HCT116 (cell line): Measurements from ENCODE around the gene GSTO2. TPM values are rescaled to one million over a fixed set of nuclear protein-coding genes. Genes with fewer than 3 reads are reported as not detected.
A peak's percentile ranks its signal among the peaks of the same experiment; 100 is the strongest.

Experiments used
- ATAC-seq: fragments of 200-7000 bp; cut with Tn5 transposase; 2 replicates; pipeline ENCODE4 v1.9.1; 2020; ENCODE audit warnings: mild to moderate bottlenecking, moderate library complexity
- BruUV-seq: library from RNA; stranded (reverse); fragments of 400-500 nt; replicated peaks from 2 replicates; lab custom pipeline; 2021; lab: Mats Ljungman, UMichigan
- CTCF ChIA-PET: fragments of 300-600 bp; sonication (Branson Sonifier 250); formaldehyde crosslinking; loops from one replicate; lab custom pipeline; 2021; ENCODE audit warnings: antibody characterized with exemption; lab: Charles Lee
- POLR2A ChIA-PET: fragments of 300-600, 350-600 bp; sonication (Branson Sonifier 250); formaldehyde crosslinking; loops from one replicate; lab custom pipeline; 2021; ENCODE audit warnings: antibody characterized with exemption; lab: Charles Lee
- RAD21 ChIA-PET, 2 experiments: fragments of 300-600 bp; sonication (Branson Sonifier 250); formaldehyde crosslinking; loops; one replicate each; lab custom pipeline; 2023; ENCODE audit warnings: low total read pairs in 2 of 2; ENCODE audit not compliant: uncharacterized antibody in 2 of 2, unreplicated experiment in 2 of 2, low non-redundant PET in 1 of 2; lab: Charles Lee
- DNase-seq: peaks from one replicate; pipeline ENCODE4 v3.0.0-alpha.2; 2010; ENCODE audit warnings: low read depth, low spot score
- H2AFZ ChIP-seq: fragments of 200-600 bp; shearing (Covaris generic), sonication (generic); 2 replicates; pipeline ENCODE4 v1.6.1; 2017; ENCODE audit warnings: low read depth, mixed run types, mixed read lengths, antibody characterized with exemption, low read length; ENCODE audit not compliant: poor library complexity, severe bottlenecking
- H3K27ac ChIP-seq: 2 replicates; pipeline ENCODE4 v1.5.1; 2012; ENCODE audit warnings: low read depth, low read length
- H3K27me3 ChIP-seq: fragments of 200-600 bp; sonication (generic); 2 replicates; pipeline ENCODE4 v1.6.1; 2016; ENCODE audit warnings: mixed run types, low read length, mixed read lengths; ENCODE audit not compliant: insufficient read depth
- H3K36me3 ChIP-seq, 2 experiments: fragments of 200-500 bp in 1 of 2; fragments of 200-600 bp in 1 of 2; sonication (Bioruptor generic) in 1 of 2; sonication (generic) in 1 of 2; 2 replicates each; pipeline versions ENCODE4 v1.5.1 to v1.6.1; 2014 to 2016; ENCODE audit warnings: low read length in 2 of 2, inconsistent platforms in 1 of 2, mixed read lengths in 1 of 2, mixed run types in 1 of 2; ENCODE audit not compliant: insufficient read depth in 2 of 2, control insufficient read depth in 1 of 2
- H3K4me1 ChIP-seq, 2 experiments: fragments of 200-600 bp in 1 of 2; sonication (generic) in 1 of 2; 2 replicates each; pipeline versions ENCODE4 v1.5.1 to v1.6.1; 2012 to 2017; ENCODE audit warnings: low read length in 2 of 2, inconsistent platforms in 1 of 2, mild to moderate bottlenecking in 1 of 2, mixed read lengths in 1 of 2, mixed run types in 1 of 2, moderate library complexity in 1 of 2; ENCODE audit not compliant: insufficient read depth in 2 of 2, control insufficient read depth in 1 of 2
- H3K4me2 ChIP-seq: fragments of 200-600 bp; sonication (generic); 2 replicates; pipeline ENCODE4 v1.6.1; 2017; ENCODE audit warnings: mixed run types, low read length, mixed read lengths
- H3K4me3 ChIP-seq, 2 experiments: fragments of 200-600 bp in 1 of 2; sonication (generic) in 1 of 2; replicated peaks in 1 of 2; 2 replicates each; pipeline ENCODE4 v1.5.1; 2011 to 2016; ENCODE audit warnings: low read length in 2 of 2, control low read depth in 1 of 2, low read depth in 1 of 2, mild to moderate bottlenecking in 1 of 2, mixed read lengths in 1 of 2, mixed run types in 1 of 2
- H3K79me2 ChIP-seq: fragments of 200-600 bp; sonication (generic); 2 replicates; pipeline ENCODE4 v1.6.1; 2017; ENCODE audit warnings: mild to moderate bottlenecking, mixed run types, low read length, moderate library complexity, mixed read lengths; ENCODE audit not compliant: insufficient read depth
- H3K9ac ChIP-seq: fragments of 200-600 bp; sonication (generic); 2 replicates; pipeline ENCODE4 v1.6.1; 2016; ENCODE audit warnings: low read length, mixed read lengths
- H3K9me2 ChIP-seq: fragments of 200-600 bp; sonication (generic), shearing (Covaris generic); 2 replicates; pipeline ENCODE4 v1.6.1; 2017; ENCODE audit warnings: mixed run types, mild to moderate bottlenecking, moderate library complexity; ENCODE audit not compliant: insufficient read depth
- H3K9me3 ChIP-seq, 2 experiments: fragments of 200-500 bp in 1 of 2; fragments of 200-600 bp in 1 of 2; sonication (Bioruptor generic) in 1 of 2; sonication (generic) in 1 of 2; 2 replicates each; pipeline ENCODE4 v1.6.1; 2014 to 2017; ENCODE audit warnings: low read length in 2 of 2, mixed read lengths in 2 of 2, inconsistent platforms in 1 of 2, low read depth in 1 of 2, mild to moderate bottlenecking in 1 of 2, mixed run types in 1 of 2, moderate library complexity in 1 of 2; ENCODE audit not compliant: control insufficient read depth in 1 of 2, insufficient read depth in 1 of 2
- H4K20me1 ChIP-seq: fragments of 200-600 bp; sonication (generic), shearing (Covaris generic); 2 replicates; pipeline ENCODE4 v1.6.1; 2017; ENCODE audit warnings: mixed run types, mild to moderate bottlenecking, moderate library complexity; ENCODE audit not compliant: insufficient read depth
- CEBPB ChIP-seq: IDR thresholded peaks from 2 replicates; pipeline ENCODE4 v1.6.1; 2012; ENCODE audit warnings: low read depth
- CTCF ChIP-seq, 3 experiments: fragments of 200-600 bp in 1 of 3; sonication (generic) in 1 of 3; IDR thresholded peaks in 2 of 3; conservative IDR thresholded peaks in 1 of 3; 2 replicates each; pipeline ENCODE4 v1.5.1; 2012 to 2017; ENCODE audit warnings: low read depth in 2 of 3, low read length in 2 of 3, antibody characterized with exemption in 1 of 3, borderline replicate concordance in 1 of 3, control low read depth in 1 of 3, mild to moderate bottlenecking in 1 of 3, mixed read lengths in 1 of 3, mixed run types in 1 of 3, moderate library complexity in 1 of 3; ENCODE audit not compliant: insufficient read depth in 1 of 3
- EGR1 ChIP-seq: IDR thresholded peaks from 2 replicates; pipeline ENCODE4 v1.6.1; 2012; ENCODE audit warnings: low read depth
- ELF1 ChIP-seq: IDR thresholded peaks from 2 replicates; pipeline ENCODE4 v1.6.1; 2012; ENCODE audit warnings: low read depth, borderline replicate concordance
- EZH2phosphoT487 ChIP-seq: fragments of 200-600 bp; IDR thresholded peaks from 2 replicates; pipeline ENCODE4 v1.6.1; 2018; ENCODE audit warnings: antibody characterized with exemption, borderline replicate concordance
- POLR2A ChIP-seq: IDR thresholded peaks from 2 replicates; pipeline ENCODE4 v1.7.0; 2011; ENCODE audit warnings: borderline replicate concordance; ENCODE audit not compliant: insufficient read depth, insufficient read length; ENCODE audit errors: extremely low read depth
- POLR2AphosphoS5 ChIP-seq: IDR thresholded peaks from 2 replicates; pipeline ENCODE4 v1.6.1; 2011; ENCODE audit warnings: mild to moderate bottlenecking, low read depth, low read length, moderate library complexity
- SP1 ChIP-seq: IDR thresholded peaks from 2 replicates; pipeline ENCODE4 v1.6.1; 2012; ENCODE audit warnings: low read depth
- TCF7L2 ChIP-seq: IDR thresholded peaks from 2 replicates; pipeline ENCODE4 v1.7.0; 2011; ENCODE audit warnings: borderline replicate concordance, inconsistent platforms; ENCODE audit not compliant: insufficient read depth, insufficient read length; ENCODE audit errors: extremely low read depth
- YY1 ChIP-seq: IDR thresholded peaks from 2 replicates; pipeline ENCODE4 v1.6.1; 2011; ENCODE audit warnings: low read length, low read depth, moderate library complexity, mild to moderate bottlenecking; ENCODE audit not compliant: insufficient replicate concordance; ENCODE audit errors: extremely low read depth
- ZBTB33 ChIP-seq: IDR thresholded peaks from 2 replicates; pipeline ENCODE4 v1.6.1; 2011; ENCODE audit warnings: mild to moderate bottlenecking, low read length, moderate library complexity; ENCODE audit not compliant: insufficient replicate concordance; ENCODE audit errors: extremely low read depth
- ZFX ChIP-seq: fragments of 450-650 bp; IDR thresholded peaks from 2 replicates; pipeline ENCODE4 v1.6.1; 2017
- intact Hi-C: fragments of 100-400 bp; cut with micrococcal nuclease; formaldehyde crosslinking; loops from 2 replicates; pipeline ENCODE4 v1.10.0; 2022
- total RNA-seq: library from RNA; stranded (reverse); gene quantifications from one replicate; pipeline ENCODE4 v1.2.1, GENCODE V29; 2021; ENCODE audit not compliant: unreplicated experiment

Gene GSTO2
- total RNA-seq, 1 experiment from 2014 or later: 115 TPM

GRCh38 chr10:104337521-104337984 is 68.6 kb downstream of the GSTO2 start:
- Histone ChIP-seq H3K79me2 (peaks cover 52% of the 10 kb centered on the region), H3K9me3 (no peaks in the 10 kb centered on the region), H3K4me3 (peak overlapping the region; percentile 76 to 95), H3K27ac (peak overlapping the region; percentile 85), H3K9me2 (no peaks in the 10 kb centered on the region), H2AFZ (peak overlapping the region; percentile 9), H3K4me1 (peaks cover 43 to 63% of the 10 kb centered on the region in 2 experiments), H3K36me3 (no peaks in the 10 kb centered on the region), H4K20me1 (no peaks in the 10 kb centered on the region), H3K9ac (peak overlapping the region; percentile 68), H3K4me2 (peak overlapping the region; percentile 84), H3K27me3 (no peaks in the 10 kb centered on the region)
- ChIA-PET RAD21 (no interaction called here), POLR2A (interaction anchor here (0.8 to 2.2 kb wide), 8 partner anchors 8 to 69 kb away, joined by 3 to 8 read pairs (median 4); partner anchors contain the start of genes CFAP58 and GSTO2), CTCF (interaction anchor here (0.7 to 2.8 kb wide), 6 partner anchors 8 to 63 kb away, joined by 3 to 21 read pairs (median 6); partner anchors contain the start of gene CFAP58)
- ATAC-seq: peak; percentile 71
- no TSS peak for BruUV-seq
- no peak for DNase-seq
- TF ChIP-seq EGR1 (no peak), EZH2phosphoT487 (no peak), SP1 (no peak), POLR2AphosphoS5 (0 out of 2 replicates have a peak, but pooled peaks have one; percentile 1), CEBPB (no peak)
- intact Hi-C loops: loop anchor here (10.0 kb wide), 1 partner anchor 443 kb away; no protein-coding TSS in a partner anchor

- ChIA-PET RAD21 (interaction anchor here in 1 of 2 experiments (1.5 kb wide), 1 partner anchor 32 kb away, joined by 7 read pairs; no protein-coding TSS in a partner anchor), POLR2A (interaction anchor here (0.8 to 2.2 kb wide), 8 partner anchors 9 to 70 kb away, joined by 3 to 8 read pairs (median 4); partner anchors contain the start of genes CFAP58 and GSTO2), CTCF (interaction anchor here (0.7 to 2.8 kb wide), 6 partner anchors 9 to 64 kb away, joined by 3 to 21 read pairs (median 6); partner anchors contain the start of gene CFAP58)
- ATAC-seq (peak; percentile 73), DNase-seq (peak; percentile 69)
- no peak for TF ChIP-seq ELF1
- peak; percentile 12 for TF ChIP-seq YY1
- peak in 2 of 3 experiments; percentile 29 to 34; a peak in 3 of 6 replicates for TF ChIP-seq CTCF (IDR thresholded peaks at IDR 0.05 in 2 of 3, conservative IDR thresholded peaks at IDR 0.05 in 1 of 3; ENCODE audit: borderline replicate concordance in 1 of 3, insufficient read depth in 1 of 3, low read depth in 2 of 3, low read length in 2 of 3)
- peak; percentile 60 for TF ChIP-seq POLR2AphosphoS5
- TF ChIP-seq POLR2A: peak; percentile 87
- TF ChIP-seq TCF7L2: peak; percentile 91
- peak; percentile 75 for TF ChIP-seq ZFX
- TF ChIP-seq ZBTB33: no peak
- H3K27ac ChIP-seq: peak within 1 kb of the TSS; percentile 85
- no peaks in the 10 kb centered on the region for H3K9me3 ChIP-seq
- no peaks in the 10 kb centered on the region for H3K27me3 ChIP-seq
- peak within 1 kb of the TSS; percentile 84 for H3K4me2 ChIP-seq
- no TSS peak for BruUV-seq
- intact Hi-C loops: loop anchor here (1.0 to 10.0 kb wide), 3 partner anchors 9 to 443 kb away; partner anchors contain the start of gene CFAP58
- H3K4me1 ChIP-seq: peaks cover 37 to 57% of the 10 kb centered on the region in 2 experiments
- peak within 1 kb of the TSS; percentile 94 for H2AFZ ChIP-seq
- no peaks in the 10 kb centered on the region for H4K20me1 ChIP-seq
- no peaks in the 10 kb centered on the region for H3K36me3 ChIP-seq
- H3K4me3 ChIP-seq: peak within 1 kb of the TSS; percentile 76 to 95
- H3K79me2 ChIP-seq: peaks cover 47% of the 10 kb centered on the region
- peak within 1 kb of the TSS; percentile 68 for H3K9ac ChIP-seq
- H3K9me2 ChIP-seq: no peaks in the 10 kb centered on the region
These were observed 69.2 kb downstream of the GSTO2 start, which contains the start of gene ITPRIP for GRCh38 chr10:104337985-104338735. Gene ITPRIP (minus strand): TSS chr10:104338465. CDS start chr10:104316051, 22,414 bp downstream.
